SK-N-SH treated with all-trans-retinoic acid at 6 μM for 48 hours (cell line): ENCODE measurements around the gene PRKCE.
A peak's percentile ranks its signal among the peaks of the same experiment; 100 is the strongest.

ENCODE experiments used
- ATAC-seq: fragments of 200-7000 bp; cut with Tn5 transposase; 3 replicates; pipeline ENCODE4 v1.9.1; 2020; ENCODE audit warnings: mild to moderate bottlenecking, moderate library complexity
- ARNTL ChIP-seq: fragments of 450-650 bp; formaldehyde crosslinking; IDR thresholded peaks from 2 replicates; pipeline ENCODE4 v1.5.0; 2020; ENCODE audit warnings: low read depth, mild to moderate bottlenecking, moderate library complexity, borderline replicate concordance
- BACH2 ChIP-seq: fragments of 250-450 bp; sonication (Bioruptor Pico); IDR thresholded peaks from 2 replicates; pipeline ENCODE4 v1.9.0; 2021; ENCODE audit warnings: mild to moderate bottlenecking, borderline replicate concordance
- GLIS3 ChIP-seq: fragments of 250-450 bp; sonication (Bioruptor Pico); IDR thresholded peaks from 2 replicates; pipeline ENCODE4 v1.5.0; 2020; ENCODE audit warnings: mild to moderate bottlenecking, moderate library complexity
- ISL1 ChIP-seq: fragments of 250-450 bp; sonication (Bioruptor Pico); IDR thresholded peaks from 2 replicates; pipeline ENCODE4 v2.1.2; 2022; ENCODE audit warnings: mild to moderate bottlenecking, moderate library complexity
- OSR1 ChIP-seq: fragments of 250-450 bp; sonication (Bioruptor Pico); IDR thresholded peaks from 2 replicates; pipeline ENCODE4 v1.8.0; 2022; ENCODE audit warnings: moderate library complexity, mild to moderate bottlenecking, inconsistent platforms
- PATZ1 ChIP-seq: fragments of 250-450 bp; sonication (Bioruptor Pico); IDR thresholded peaks from 2 replicates; pipeline ENCODE4 v1.8.0; 2020; ENCODE audit warnings: mild to moderate bottlenecking, moderate library complexity, borderline replicate concordance
- POU6F1 ChIP-seq: fragments of 250-450 bp; sonication (Bioruptor Pico); IDR thresholded peaks from 2 replicates; pipeline ENCODE4 v1.8.0; 2021; ENCODE audit warnings: low read depth, mild to moderate bottlenecking, moderate library complexity, borderline replicate concordance
- PPARA ChIP-seq: fragments of 250-450 bp; sonication (Bioruptor Pico); IDR thresholded peaks from 2 replicates; pipeline ENCODE4 v1.5.0; 2020; ENCODE audit warnings: mild to moderate bottlenecking, borderline replicate concordance
- RARB ChIP-seq: fragments of 250-450 bp; sonication (Bioruptor Pico); IDR thresholded peaks from 2 replicates; pipeline ENCODE4 v1.8.0; 2021; ENCODE audit warnings: mild to moderate bottlenecking, moderate library complexity
- SNAI2 ChIP-seq: fragments of 250-450 bp; sonication (Bioruptor Pico); IDR thresholded peaks from 2 replicates; pipeline ENCODE4 v1.5.0; 2020; ENCODE audit warnings: mild to moderate bottlenecking, moderate library complexity
- TCF4 ChIP-seq: fragments of 250-450 bp; sonication (Bioruptor Pico); IDR thresholded peaks from 2 replicates; pipeline ENCODE4 v1.8.0; 2021; ENCODE audit warnings: mild to moderate bottlenecking, moderate library complexity, borderline replicate concordance
- TSHZ2 ChIP-seq: fragments of 250-450 bp; sonication (Bioruptor Pico); IDR thresholded peaks from 2 replicates; pipeline ENCODE4 v1.5.0; 2020; ENCODE audit warnings: mild to moderate bottlenecking, moderate library complexity
- ZC3H10 ChIP-seq: fragments of 250-450 bp; sonication (Bioruptor Pico); IDR thresholded peaks from 2 replicates; pipeline ENCODE4 v1.5.1; 2021; ENCODE audit warnings: mild to moderate bottlenecking, moderate library complexity
- ZFP3 ChIP-seq: fragments of 250-450 bp; sonication (Bioruptor Pico); IDR thresholded peaks from 2 replicates; pipeline ENCODE4 v1.5.0; 2020; ENCODE audit warnings: mild to moderate bottlenecking, moderate library complexity
- ZFP30 ChIP-seq: fragments of 450-650 bp; formaldehyde crosslinking; IDR thresholded peaks from 2 replicates; pipeline ENCODE4 v1.5.0; 2022; ENCODE audit warnings: mild to moderate bottlenecking, moderate library complexity
- ZNF565 ChIP-seq: fragments of 450-650 bp; formaldehyde crosslinking; conservative IDR thresholded peaks from 2 replicates; pipeline ENCODE4 v1.5.0; 2020; ENCODE audit warnings: low read depth, mild to moderate bottlenecking, moderate library complexity
- ZNF8 ChIP-seq: fragments of 450-650 bp; formaldehyde crosslinking; IDR thresholded peaks from 2 replicates; pipeline ENCODE4 v1.5.0; 2020; ENCODE audit warnings: mild to moderate bottlenecking, moderate library complexity
- TF ChIP-seq, protein P1 (sequence below): fragments of 250-450 bp; sonication (Bioruptor Pico); IDR thresholded peaks from 2 replicates; pipeline ENCODE4 v1.5.1; 2020; ENCODE audit warnings: low read depth, mild to moderate bottlenecking, moderate library complexity

The PRKCE gene

GRCh38 chr2:45962177-45962921, 310.9 kb downstream of the PRKCE start:
- ATAC-seq: peak; percentile 52
- no peak for TF ChIP-seq ZNF8 (CRISPR knock-in tag)
- no peak for TF ChIP-seq ARNTL (CRISPR knock-in tag)
- TF ChIP-seq RARB (CRISPR knock-in tag): no peak; the same call in 1 of the 2 replicates
- TF ChIP-seq SNAI2 (CRISPR knock-in tag): peak; percentile 39; the same call in 1 of the 2 replicates
- no peak for TF ChIP-seq BACH2 (CRISPR knock-in tag)
- no peak for TF ChIP-seq POU6F1 (CRISPR knock-in tag)
- TF ChIP-seq PPARA (CRISPR knock-in tag): no peak
- TF ChIP-seq TCF4 (CRISPR knock-in tag): 0 out of 2 replicates have a peak, but pooled peaks have one; percentile 42
- TF ChIP-seq PATZ1 (CRISPR knock-in tag): no peak
- TF ChIP-seq ZC3H10 (CRISPR knock-in tag): no peak
- TF ChIP-seq ZNF565: no peak
- TF ChIP-seq ZFP3 (CRISPR knock-in tag): peak; percentile 46; the same call in 1 of the 2 replicates
- TF ChIP-seq TSHZ2 (CRISPR knock-in tag): no peak
- no peak for TF ChIP-seq OSR1 (CRISPR knock-in tag)
- peak; percentile 62 for TF ChIP-seq ISL1 (CRISPR knock-in tag)

GRCh38 chr2:45963816-45964215, 312.3 kb downstream of the PRKCE start:
- ATAC-seq: peak; percentile 8; the same call in 2 of the 3 replicates
- no peak for TF ChIP-seq GLIS3
- no peak for TF ChIP-seq PATZ1 (CRISPR knock-in tag)

GRCh38 chr2:45964223-45964841, 312.9 kb downstream of the PRKCE start:
- peak; percentile 72; the same call in 1 of the 2 replicates for TF ChIP-seq ZFP3 (CRISPR knock-in tag)
- no peak for TF ChIP-seq ZNF8 (CRISPR knock-in tag)
- TF ChIP-seq PPARA (CRISPR knock-in tag): no peak
- no peak for TF ChIP-seq ZFP30 (CRISPR knock-in tag)
- no peak for TF ChIP-seq BACH2 (CRISPR knock-in tag)
- TF ChIP-seq PATZ1 (CRISPR knock-in tag): 0 out of 2 replicates have a peak, but pooled peaks have one; percentile 37
- TF ChIP-seq SNAI2 (CRISPR knock-in tag): 0 out of 2 replicates have a peak, but pooled peaks have one; percentile 20
- peak; percentile 61 for TF ChIP-seq ISL1 (CRISPR knock-in tag)
- TF ChIP-seq, protein P1, sequence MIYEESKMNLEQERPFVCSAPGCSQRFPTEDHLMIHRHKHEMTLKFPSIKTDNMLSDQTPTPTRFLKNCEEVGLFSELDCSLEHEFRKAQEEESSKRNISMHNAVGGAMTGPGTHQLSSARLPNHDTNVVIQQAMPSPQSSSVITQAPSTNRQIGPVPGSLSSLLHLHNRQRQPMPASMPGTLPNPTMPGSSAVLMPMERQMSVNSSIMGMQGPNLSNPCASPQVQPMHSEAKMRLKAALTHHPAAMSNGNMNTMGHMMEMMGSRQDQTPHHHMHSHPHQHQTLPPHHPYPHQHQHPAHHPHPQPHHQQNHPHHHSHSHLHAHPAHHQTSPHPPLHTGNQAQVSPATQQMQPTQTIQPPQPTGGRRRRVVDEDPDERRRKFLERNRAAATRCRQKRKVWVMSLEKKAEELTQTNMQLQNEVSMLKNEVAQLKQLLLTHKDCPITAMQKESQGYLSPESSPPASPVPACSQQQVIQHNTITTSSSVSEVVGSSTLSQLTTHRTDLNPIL: peak; percentile 63; the same call in 1 of the 2 replicates

More at GRCh38 chr2:45964223-45964841, 312.9 kb downstream of the PRKCE start:
- peak; percentile 79 for ATAC-seq
